ENCODE measurements around the gene GDPGP1.
"Not testable (repeated sequence)": the region's sequence is repeated elsewhere in the genome, so short reads cannot be mapped to it uniquely, and the experiment has no call there.

GDPGP1 gene, protein sequence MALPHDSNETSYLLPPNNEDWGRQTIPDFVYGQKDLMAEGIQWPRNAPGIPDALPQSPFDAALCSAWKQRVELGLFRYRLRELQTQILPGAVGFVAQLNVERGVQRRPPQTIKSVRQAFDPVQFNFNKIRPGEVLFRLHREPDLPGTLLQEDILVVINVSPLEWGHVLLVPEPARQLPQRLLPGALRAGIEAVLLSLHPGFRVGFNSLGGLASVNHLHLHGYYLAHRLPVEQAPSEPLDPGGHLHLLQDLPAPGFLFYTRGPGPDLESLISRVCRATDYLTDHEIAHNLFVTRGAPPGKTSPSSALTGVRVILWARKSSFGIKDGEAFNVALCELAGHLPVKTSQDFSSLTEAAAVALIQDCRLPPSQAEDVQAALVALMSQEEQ

DNA sequence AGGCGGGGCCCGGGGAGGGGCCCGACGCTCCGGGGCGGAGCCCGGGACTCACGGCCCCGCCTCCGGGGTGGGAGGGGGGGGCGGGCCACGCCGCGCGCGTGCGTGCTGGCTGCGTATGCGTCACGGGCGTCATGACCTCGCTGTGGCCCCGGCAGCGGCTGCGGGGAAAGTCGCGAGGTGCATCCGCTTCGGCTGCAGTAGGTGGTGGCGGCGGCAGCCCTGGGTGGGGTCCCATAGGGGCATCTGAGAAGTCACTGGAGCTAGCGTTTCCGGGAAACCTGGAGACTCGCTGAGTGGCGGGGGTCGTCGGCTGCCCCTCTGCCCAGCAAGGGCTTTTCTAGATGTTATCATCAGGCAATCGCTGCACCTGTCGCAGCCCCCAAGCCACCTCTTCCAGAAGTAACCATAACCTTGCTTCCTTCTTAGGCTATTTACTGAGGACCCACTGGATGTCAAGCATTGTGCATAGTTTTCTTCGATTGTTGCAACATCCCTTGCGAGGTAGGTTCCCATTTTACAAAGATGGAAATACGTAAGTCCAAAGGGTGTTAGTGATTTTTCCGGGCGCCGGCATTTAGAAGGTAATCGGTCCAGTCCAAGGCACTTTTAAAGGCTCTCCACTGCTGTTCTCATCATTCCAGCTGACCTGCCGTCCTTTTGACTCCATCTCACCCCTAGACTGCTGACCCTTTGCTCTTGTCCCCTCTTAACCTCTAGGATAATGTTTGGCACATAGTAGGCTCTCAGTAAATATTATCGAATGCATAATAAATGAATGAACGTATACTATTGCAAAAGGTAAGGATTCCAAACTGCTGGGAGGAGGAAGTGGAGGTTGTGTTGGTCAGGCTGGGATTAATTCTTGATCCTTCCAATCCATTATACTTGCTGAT lies at the start of gene GDPGP1:
Gene GDPGP1 (plus strand): TSS at position 114 of the 893 bp plus-strand sequence. CDS start 6,700 bp downstream, outside the sequence.
- FAIRE-seq (peak; percentile 26), DNase-seq (ENCODE audit: insufficient read length, low spot score) (no peak)

DNA sequence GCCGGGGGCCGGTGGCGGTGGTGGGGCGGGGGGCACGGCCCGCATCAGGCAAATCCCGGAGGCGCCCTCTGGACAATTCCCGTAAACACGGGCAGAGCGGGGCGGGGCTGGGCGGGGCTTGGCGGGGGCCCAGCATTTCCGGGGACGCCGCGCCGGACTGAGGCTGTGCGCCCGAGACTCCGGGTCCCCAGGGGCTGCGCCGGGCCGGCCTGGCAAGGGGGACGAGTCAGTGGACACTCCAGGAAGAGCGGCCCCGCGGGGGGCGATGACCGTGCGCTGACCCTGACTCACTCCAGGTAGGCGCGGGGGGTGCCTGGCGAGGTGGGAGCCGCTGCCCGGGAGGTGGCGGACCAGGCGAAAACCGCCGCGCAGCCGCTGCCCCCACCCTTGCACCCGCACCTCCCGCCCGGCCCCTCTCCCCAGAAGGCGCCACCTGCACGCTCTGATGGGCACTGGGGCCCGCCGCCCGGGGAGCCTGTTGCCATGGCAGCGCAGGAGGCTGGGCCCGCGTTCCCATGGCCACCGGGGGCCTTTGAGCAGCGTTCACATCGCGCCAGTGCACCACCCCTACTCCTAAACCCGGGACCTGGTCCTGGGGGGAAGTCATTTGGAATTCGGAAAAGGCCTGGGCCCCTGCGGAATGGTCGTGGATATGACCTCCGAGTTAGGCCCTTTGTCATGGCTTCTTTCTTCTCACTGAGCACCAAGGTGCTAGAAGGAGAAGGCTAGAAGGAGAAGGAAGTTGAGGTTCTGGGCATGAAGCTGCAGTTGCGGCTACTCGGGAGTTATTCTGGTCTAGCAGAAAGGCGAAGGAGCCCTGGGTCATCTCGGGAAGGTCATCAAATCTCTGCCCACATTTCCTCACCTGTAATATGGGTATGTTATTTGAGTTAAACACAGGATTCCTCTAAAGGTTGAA lies 49.0 kb upstream of the GDPGP1 start:
- DNase-seq (ENCODE audit: insufficient read length, low spot score) (peak; percentile 66), FAIRE-seq (peak; percentile 84)

DNA sequence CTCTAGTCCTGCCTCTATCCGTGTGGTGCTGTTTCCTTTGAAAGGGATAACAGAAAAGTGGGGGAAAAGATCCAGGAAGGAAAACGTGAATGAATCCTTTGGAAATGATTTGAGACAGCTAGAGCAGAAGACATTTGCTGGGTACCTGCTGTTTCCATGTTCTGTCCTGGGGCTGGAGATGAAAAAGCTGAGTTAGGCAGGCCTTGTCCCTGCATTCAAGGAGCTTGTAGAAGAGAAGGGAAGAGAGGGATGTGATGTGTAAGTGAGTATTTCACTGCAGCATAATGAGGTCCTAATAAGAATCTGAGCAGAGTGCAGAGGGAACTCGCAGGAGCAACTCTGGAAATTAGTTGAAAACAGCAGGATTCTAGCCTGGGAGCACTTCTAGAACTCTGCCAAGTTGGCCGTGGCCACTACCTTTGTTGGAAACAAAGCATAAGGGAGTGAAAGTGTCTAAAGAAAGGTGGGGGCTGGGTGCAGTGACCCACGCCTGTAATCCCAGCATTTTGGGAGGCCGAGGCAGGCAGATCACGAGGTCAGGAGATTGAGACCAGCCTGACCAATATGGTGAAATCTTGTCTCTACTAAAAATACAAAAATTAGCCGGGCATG lies 46.6 kb upstream of the GDPGP1 start:
- no peak for FAIRE-seq
- DNase-seq (ENCODE audit: insufficient read length, low spot score): no peak

DNA sequence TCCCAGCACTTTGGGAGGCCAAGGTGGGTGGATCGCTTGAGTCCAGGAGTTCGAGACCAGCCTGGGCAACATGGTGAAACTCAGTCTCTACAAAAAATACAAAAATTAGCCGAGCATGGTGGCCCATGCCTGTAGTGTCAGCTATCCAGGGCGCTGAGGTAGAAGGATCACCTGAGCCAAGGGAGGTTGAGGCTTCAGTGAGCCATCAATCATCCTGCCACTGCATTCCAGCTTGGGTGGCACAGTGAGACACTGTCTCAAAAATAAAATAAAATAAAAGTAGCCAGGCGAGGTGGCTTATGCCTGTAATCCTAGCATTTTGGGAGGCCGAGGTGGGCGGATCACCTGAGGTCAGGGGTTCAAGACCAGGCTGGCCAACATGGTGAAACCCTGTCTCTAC lies 45.9 kb upstream of the GDPGP1 start:
- DNase-seq (ENCODE audit: insufficient read length, low spot score); FAIRE-seq: not testable (repeated sequence)

DNA sequence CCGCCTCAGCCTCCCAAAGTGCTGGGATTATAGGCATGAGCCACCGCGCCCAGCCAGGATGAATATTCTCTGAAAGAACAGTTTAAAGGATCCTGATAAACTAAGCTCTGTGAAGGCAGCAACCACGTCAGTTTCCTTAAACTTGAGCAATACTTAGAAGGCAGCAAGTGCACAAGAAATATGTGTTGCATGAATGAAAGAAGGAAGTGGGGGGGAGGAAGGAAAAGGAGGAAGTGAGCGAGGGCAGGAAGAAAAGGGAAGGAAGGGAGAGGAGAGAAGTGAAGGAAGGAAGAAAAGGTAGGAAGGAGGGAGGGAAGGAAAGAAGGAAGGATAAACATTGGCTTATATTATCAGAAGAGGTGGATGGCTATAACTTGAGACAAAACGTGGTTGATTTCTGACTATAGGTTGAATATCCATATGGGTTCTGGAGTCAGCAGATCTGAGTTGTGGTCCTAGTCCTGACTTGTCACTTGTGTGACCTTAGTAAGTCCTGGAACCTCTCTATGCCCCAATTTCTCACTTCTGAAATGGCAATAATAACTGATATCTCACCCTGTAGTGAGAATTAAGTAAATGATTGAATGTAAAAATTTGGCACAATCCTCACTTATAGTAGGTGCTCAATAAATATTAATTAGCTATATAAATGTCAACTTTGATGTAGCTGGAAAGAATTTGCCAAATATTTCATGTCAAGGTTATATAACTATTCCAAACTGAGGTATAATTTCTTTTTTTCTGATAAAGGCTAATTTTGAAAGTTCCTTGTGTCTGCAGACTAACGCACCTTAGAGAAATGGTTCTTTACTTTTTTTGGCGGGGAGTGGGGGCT lies 44.9 kb upstream of the GDPGP1 start:
- DNase-seq (ENCODE audit: insufficient read length, low spot score) (no peak), FAIRE-seq (peak; percentile 8)

DNA sequence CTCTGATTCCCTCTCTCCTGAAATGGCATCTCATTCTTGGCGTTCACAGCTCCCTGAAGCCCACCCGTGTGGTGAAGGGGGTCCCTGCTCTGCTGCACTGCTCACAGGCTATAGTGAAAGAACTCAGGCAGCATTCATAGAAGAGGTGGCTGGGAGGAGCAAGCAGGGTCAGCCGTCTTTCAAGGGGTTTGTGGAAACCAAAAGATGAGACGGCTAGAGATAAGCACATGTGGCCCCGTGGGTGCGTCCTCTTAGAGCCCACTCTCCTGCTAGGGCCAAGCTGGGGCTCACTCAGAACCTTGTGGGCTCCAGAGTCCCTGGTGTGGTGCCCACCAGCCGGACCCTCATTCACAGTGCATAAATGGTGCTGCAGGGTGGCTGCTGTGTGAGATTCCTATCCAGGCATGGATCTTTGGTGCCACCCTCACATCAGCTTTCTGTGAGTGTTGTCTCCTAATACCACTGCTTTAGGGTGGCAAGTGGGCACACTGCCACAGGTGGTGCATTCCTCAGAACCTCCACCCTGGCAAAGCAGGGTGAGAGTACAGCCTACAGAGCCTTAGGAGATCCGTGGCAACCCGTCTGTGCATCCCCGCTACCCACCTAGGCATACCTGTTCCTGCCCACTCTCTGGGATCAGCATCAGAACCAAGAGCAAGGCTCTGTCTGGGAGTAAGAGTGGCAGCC lies 44.1 kb upstream of the GDPGP1 start:
- FAIRE-seq (no peak), DNase-seq (ENCODE audit: insufficient read length, low spot score) (no peak)

DNA sequence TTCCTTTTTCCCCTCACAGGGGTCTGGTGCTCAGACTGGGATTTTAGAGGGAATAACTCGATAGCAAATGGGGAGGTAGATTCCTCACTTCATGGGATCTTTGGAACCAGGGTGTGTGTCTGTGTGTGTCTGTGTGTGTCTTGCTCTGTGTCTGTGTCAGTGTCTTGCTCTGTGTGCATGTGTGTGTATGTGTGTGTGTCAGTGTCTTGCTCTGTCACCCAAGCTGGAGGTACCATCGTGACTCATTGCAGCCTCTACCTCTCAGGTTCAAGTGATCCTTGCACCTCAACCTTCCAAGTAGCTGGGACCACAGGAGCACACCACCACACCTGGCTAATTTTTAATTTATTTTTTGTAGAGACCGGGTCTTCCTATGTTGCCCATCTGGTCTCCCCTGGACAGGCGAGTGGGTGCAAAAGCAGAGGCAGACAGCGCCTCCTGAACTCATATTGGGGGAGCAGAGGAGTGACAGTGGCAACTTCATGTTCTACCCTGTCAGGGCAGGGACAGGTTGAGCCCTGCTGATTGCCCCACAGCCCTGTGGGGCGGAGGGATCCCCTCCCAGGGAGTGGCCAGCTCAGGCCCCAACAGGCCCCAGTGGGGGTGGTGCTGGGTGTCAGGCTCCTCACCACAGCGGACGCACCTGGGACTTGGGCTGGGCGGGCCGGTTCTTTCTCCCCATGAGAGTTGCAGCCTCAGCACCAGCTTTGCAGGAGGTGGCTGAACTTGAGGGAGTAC lies 43.2 kb upstream of the GDPGP1 start:
- no peak for DNase-seq (ENCODE audit: insufficient read length, low spot score)
- FAIRE-seq: peak; percentile 45

DNA sequence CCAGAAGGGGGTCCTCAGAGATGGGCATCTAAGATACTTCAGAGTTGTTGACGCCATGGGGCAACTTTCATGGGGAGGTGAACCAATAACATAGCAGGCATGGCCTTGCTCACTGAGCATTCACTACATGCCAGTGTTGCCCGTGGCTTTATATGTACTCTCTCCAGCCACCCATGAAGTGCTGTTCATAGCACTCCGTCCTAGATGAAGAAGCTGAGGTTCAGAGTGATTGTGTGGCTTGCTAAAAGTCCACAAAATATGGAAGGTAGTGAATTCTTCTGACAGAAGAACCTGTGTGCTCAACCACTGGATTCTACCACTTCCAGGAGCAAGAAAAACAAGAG lies 42.7 kb upstream of the GDPGP1 start:
- FAIRE-seq (peak; percentile 11), DNase-seq (ENCODE audit: insufficient read length, low spot score) (no peak)

DNA sequence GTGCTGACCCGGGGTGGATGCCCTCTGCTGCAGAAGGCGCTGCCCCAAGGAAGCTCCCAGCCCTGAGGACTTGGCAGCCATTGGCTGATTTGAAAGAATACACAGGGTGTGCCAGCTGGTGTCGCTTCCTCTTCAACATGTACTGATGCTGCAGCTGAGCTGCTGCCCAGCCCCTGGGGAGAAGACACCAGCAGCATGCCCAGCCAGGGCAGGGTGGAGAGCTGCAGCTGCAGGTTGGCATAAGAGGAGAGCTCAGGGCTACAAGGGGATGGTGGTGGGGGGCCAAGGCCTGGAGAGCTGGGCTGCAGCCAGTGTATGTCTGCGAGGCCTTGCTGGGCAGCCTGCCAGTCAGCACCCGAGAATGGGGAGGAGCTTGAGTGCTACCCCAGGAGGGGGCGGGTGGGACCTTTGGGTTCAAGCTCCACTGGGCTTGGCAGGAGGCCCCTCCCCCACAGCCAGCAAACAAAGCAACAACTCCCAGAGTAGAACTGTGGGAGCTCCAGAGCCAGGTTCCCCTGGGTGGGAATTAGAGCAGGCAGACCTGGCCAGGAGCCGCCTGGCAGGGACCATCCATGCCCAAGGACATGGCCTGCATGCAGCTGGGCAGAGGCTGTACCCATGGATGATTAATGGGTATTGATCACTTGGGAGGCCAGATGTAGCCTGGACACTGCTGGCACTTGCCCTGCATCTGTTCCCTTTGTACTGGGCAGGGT lies 42.1 kb upstream of the GDPGP1 start:
- DNase-seq (ENCODE audit: insufficient read length, low spot score): no peak
- peak; percentile 58 for FAIRE-seq

DNA sequence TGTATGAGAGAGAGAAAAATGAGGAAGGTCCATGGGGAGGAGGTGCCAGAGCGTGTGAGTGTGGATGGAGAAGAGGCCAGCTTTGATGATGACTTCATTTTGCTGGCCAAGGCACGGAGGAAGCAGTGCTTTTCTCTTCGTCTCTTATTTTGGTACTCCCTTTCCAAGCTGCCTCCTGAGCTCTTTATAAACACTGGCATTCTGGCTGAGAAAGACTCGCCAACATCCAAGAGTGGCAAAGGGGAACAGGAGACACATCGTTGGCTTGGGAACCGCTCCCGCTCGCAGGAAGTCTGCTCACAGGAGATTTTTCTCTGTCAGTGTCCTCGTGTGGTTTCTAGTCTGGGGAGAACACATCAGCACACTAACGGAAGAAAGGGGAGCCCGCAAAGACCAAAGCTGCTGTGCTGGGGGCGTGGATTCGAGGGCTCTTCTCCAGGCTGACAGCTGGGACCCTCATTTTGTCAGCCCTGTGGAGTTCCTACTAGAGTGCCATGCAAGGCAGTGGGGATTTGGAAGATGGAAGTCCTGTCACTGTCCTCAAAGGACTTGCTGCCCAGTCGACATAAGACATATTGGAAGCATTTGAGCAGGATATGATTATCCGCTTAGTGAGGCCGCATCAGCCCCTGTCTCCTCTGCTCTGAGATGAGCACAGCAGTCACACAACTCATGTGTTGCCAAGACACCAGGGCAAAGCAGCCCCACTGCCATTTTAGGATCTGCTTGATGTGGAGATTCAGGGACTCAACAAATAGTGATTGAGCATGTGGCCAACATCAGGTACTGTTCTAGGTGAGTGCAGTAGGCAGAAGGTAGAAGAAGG lies 40.8 kb upstream of the GDPGP1 start:
- FAIRE-seq (peak; percentile 40), DNase-seq (ENCODE audit: insufficient read length, low spot score) (no peak)

DNA sequence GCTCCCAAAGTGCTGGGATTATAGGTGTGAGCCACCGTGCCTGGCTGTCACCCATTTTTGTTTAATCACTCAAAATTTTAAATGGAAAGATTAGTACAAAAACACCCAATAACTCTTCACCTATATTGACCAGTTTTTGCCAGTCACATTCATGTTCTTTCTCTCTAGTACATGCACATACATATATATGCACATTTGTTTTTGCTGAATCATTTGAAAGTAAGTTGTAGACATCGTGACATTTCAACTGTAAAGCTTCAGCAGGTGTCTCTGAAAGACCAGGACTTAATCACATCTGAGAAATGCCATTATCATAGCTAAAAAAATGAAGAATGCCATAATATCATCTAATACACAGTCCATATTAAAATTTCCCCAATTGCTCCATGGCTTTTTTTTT lies 39.4 kb upstream of the GDPGP1 start:
- FAIRE-seq: no peak
- DNase-seq (ENCODE audit: insufficient read length, low spot score): no peak

DNA sequence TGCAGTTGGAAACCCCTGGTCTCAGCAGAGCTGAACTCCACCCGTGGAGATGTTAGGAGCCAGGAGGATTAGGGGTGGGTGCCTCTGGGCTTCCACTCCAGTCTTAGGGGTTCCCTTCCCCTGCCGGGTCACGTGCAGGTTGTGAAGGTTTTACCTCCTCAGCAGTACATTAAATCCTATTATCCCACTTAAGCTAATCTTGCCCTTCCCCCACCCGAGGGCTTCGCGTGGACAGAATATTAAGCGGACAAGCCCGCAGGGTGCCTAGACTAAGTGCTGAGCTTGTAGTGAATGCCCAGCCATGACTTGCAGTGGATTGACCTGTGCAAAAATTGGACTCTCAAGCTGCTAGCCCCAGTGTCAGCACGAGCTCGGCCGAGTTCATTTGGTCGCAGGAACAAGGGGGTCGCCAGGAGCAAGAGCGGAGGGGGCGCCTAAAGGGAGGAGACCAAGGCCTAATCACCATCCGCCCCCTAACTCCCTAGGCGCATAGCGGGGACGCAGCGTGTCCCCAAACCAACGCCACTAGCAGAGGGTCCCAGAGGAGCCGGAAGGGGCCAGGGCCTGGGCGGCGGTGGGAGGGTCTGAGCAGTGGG lies 33.4 kb upstream of the GDPGP1 start:
- DNase-seq (ENCODE audit: insufficient read length, low spot score) (no peak), FAIRE-seq (no peak)

DNA sequence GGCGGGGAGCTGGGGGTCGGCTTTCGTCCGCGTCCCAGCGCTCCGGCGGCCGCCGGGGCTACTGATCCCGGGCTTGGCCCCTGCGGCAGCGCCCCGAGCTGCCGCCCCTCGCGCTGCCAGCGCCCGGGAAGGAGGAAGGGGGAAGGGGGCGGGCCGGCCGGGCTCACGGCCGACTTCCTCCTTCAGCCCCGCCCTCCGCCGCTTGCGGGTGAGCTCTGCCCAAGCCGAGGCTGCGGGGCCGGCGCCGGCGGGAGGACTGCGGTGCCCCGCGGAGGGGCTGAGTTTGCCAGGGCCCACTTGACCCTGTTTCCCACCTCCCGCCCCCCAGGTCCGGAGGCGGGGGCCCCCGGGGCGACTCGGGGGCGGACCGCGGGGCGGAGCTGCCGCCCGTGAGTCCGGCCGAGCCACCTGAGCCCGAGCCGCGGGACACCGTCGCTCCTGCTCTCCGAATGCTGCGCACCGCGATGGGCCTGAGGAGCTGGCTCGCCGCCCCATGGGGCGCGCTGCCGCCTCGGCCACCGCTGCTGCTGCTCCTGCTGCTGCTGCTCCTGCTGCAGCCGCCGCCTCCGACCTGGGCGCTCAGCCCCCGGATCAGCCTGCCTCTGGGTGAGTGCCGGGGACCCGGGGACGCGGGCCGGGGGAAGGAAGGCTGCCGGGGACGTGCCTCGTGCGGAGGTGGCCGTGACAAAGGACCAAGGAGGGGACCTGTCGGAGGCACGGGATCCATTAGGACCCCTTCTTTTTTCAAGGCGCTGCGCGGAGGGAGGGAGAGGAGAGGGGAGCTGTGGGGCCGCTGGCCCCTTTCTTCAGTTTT lies 32.7 kb upstream of the GDPGP1 start, which contains the start of gene SEMA4B:
Gene SEMA4B (plus strand): TSS at position 201 of the 814 bp plus-strand sequence. CDS start 249 bp downstream, at position 450.
- DNase-seq (ENCODE audit: insufficient read length, low spot score) (peak; percentile 94), FAIRE-seq (no peak)

DNA sequence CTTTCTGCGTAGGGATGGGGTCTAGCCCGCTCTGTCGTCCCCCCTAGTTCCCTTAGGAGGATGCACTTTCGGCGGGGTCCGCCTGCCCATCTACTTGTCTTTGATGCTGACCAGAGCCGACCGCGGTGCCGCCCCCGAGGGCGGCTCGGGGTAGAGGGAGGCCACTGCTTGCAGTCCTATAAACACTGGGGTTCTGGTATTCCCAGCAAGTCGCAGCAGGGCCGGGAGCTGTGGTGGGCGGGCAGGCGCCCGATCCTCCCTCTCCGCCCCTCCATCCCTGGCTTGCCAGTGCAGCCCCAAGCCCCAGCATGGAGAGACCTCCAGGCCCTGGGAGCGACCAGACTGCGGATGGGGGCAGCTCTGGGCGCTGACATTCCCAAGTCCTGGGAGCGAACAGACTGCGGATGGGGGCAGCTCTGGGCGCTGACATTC lies 32.0 kb upstream of the GDPGP1 start:
- FAIRE-seq (no peak), DNase-seq (ENCODE audit: insufficient read length, low spot score) (no peak)

DNA sequence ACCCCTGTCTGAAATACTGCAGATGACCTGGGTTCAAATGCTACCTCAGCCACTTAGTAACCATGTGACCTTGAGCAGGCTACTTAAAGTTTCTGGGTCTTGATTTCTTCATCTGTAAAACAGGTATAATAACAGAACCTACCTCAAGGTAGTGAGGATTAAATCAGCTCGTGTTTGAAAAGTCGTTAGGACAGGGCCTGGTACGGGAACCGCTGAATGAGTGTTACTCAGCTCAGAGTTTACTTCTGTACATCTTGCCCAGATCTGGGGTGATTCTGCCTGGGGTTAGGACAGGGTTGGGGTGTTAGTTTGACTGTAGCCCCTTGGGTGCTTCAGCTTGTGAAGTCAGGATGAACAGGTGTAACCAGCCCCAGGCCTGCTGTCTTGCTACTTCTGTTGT lies 31.1 kb upstream of the GDPGP1 start:
- no peak for DNase-seq (ENCODE audit: insufficient read length, low spot score)
- FAIRE-seq: no peak

Data from GM19239 (cell line).